Mammary epithelial cell (primary cell): ENCODE data around the gene SP2.

Source experiments
- CTCF ChIP-seq, 2 donors: IDR thresholded peaks in 1 of 2; conservative IDR thresholded peaks in 1 of 2; 2 replicates each; pipeline ENCODE4 v1.5.1; 2011 to 2012; ENCODE audit warnings: inconsistent platforms in 2 of 2, low read length in 2 of 2, mild to moderate bottlenecking in 2 of 2, control low read depth in 1 of 2, low read depth in 1 of 2; ENCODE audit not compliant: insufficient read depth in 1 of 2; ENCODE audit errors: extremely low read depth in 1 of 2
- EZH2 ChIP-seq: IDR thresholded peaks from 2 replicates; pipeline ENCODE4 v1.6.1; 2012; ENCODE audit warnings: low read length, inconsistent platforms, borderline replicate concordance

- TF ChIP-seq CTCF (conservative IDR thresholded peaks at IDR 0.05 in 1 of 2, IDR thresholded peaks at IDR 0.05 in 1 of 2; ENCODE audit: extremely low read depth in 1 of 2, insufficient read depth in 1 of 2, low read depth in 1 of 2, low read length in 2 of 2) (no peak), EZH2 (no peak)
Measured at GRCh38 chr17:47924785-47925677, 29.0 kb downstream of the SP2 start.
